ENCODE measurements around the gene DGKB.

GRCh38 chr7:14793151-14793550, 109.4 kb downstream of the DGKB start:
- no peak for TF ChIP-seq ARNT (IDR thresholded peaks at IDR 0.05)
- TF ChIP-seq BHLHE40 (IDR thresholded peaks at IDR 0.05; ENCODE audit: borderline replicate concordance), result no peak

Data from HEK293T (cell line).